Stimulated activated effector memory CD8-positive, alpha-beta T cell treated with anti-CD3 and anti-CD28 coated beads, Interleukin-12 subunit alpha, Interleukin-12 subunit beta, amount 100 ng/mL, for 72 hours (primary cell): Measurements from ENCODE around the gene ATXN2L.
"Not testable (repeated sequence)": the region's sequence is repeated elsewhere in the genome, so short reads cannot be mapped to it uniquely, and the experiment has no call there.

Experiments used
- ATAC-seq: fragments of 150-1000 bp; cut with Tn5 transposase; 2 replicates; pipeline ENCODE4 v1.10.0; 2021
- DNase-seq, 2 donors: peaks; one replicate each; pipeline ENCODE4 v3.0.0; 2021 to 2022; ENCODE audit warnings: low spot score in 2 of 2
- H3K27ac Mint-ChIP-seq: one replicate; pipeline ENCODE4 v1.8.0; 2022; ENCODE audit warnings: mild to moderate bottlenecking, mixed read lengths
- H3K36me3 Mint-ChIP-seq: one replicate; pipeline ENCODE4 v1.8.0; 2022; ENCODE audit warnings: mild to moderate bottlenecking, mixed read lengths
- H3K4me1 Mint-ChIP-seq: one replicate; pipeline ENCODE4 v1.8.0; 2022; ENCODE audit warnings: mixed read lengths
- H3K4me3 Mint-ChIP-seq: one replicate; pipeline ENCODE4 v1.8.0; 2022; ENCODE audit warnings: mild to moderate bottlenecking, mixed read lengths
- H3K9me3 Mint-ChIP-seq: one replicate; pipeline ENCODE4 v1.8.0; 2022; ENCODE audit warnings: mixed read lengths

ATXN2L gene, protein sequence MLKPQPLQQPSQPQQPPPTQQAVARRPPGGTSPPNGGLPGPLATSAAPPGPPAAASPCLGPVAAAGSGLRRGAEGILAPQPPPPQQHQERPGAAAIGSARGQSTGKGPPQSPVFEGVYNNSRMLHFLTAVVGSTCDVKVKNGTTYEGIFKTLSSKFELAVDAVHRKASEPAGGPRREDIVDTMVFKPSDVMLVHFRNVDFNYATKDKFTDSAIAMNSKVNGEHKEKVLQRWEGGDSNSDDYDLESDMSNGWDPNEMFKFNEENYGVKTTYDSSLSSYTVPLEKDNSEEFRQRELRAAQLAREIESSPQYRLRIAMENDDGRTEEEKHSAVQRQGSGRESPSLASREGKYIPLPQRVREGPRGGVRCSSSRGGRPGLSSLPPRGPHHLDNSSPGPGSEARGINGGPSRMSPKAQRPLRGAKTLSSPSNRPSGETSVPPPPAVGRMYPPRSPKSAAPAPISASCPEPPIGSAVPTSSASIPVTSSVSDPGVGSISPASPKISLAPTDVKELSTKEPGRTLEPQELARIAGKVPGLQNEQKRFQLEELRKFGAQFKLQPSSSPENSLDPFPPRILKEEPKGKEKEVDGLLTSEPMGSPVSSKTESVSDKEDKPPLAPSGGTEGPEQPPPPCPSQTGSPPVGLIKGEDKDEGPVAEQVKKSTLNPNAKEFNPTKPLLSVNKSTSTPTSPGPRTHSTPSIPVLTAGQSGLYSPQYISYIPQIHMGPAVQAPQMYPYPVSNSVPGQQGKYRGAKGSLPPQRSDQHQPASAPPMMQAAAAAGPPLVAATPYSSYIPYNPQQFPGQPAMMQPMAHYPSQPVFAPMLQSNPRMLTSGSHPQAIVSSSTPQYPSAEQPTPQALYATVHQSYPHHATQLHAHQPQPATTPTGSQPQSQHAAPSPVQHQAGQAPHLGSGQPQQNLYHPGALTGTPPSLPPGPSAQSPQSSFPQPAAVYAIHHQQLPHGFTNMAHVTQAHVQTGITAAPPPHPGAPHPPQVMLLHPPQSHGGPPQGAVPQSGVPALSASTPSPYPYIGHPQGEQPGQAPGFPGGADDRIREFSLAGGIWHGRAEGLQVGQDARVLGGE

DNA sequence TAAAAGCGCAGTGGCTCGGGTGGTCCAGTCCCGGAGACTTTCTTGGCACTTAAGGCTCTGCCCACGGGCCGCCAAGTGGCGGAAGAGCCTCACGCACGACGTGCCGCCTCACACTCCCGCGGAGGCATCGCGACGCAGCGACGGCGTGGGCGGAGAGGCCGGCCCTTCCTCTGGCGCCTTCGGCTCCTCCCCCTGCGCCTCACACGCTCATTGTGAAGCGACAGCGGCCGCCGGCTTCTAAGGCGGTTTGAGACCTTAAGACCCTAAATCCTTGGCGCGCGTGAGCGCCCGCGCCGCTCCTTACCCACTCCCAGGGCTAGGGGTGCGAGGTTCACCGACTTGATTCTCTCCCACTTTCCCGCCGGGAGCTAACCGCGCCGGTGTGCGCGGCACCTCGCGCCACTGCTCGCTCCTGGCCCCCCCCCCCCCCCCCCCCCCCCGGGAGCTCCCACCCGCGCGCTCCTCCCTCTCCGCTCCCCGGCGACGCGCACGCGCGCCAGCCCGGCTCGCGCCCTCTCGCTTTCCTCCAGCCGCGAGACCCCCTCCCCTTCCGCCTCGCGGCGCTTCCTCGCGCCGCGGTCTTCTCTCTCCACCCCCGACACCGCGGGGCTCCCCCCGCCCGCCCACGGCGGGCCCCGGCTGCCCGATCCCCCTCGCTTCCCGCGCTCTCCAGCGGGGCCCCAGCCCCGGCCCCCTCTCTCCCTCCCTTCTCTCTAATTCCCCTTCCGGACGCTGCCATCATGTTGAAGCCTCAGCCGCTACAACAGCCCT lies at the start of gene ATXN2L:
Gene ATXN2L (plus strand): TSS at position 480 of the 771 bp plus-strand sequence. CDS start 261 bp downstream, at position 741.
- no peaks in the 10 kb centered on the region for H3K9me3 Mint-ChIP-seq
- H3K36me3 Mint-ChIP-seq = peaks cover 74% of the 10 kb centered on the region
- H3K27ac Mint-ChIP-seq = peak within 1 kb of the TSS; percentile 98
- H3K4me1 Mint-ChIP-seq = peaks cover 55% of the 10 kb centered on the region
- peak; percentile 93 to 98 for DNase-seq
- H3K4me3 Mint-ChIP-seq = peak within 1 kb of the TSS; percentile 90
- ATAC-seq = peak; percentile 74

DNA sequence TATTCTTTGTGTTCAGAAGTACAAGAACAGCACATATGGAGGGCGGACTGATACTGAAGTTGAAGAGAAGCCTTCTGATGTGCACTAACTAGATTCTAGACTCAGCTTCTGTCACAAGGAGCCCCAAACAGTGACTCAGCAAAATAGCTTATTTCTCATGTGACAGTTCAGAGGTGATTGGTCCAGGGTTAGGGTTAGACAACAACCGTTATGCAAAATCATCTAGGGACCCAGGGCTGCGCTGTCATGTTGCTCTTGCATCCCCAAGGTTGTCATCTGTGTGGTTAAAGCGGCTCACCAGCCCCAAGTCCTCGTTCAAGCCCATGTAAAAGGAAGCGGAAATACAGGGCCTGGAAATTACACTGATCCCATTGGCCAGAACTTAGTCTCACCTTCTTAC lies 41.1 kb upstream of the ATXN2L start:
- H3K4me1 Mint-ChIP-seq, H3K27ac Mint-ChIP-seq, DNase-seq, H3K36me3 Mint-ChIP-seq, H3K4me3 Mint-ChIP-seq, H3K9me3 Mint-ChIP-seq: not testable (repeated sequence)
- peak; percentile 44 for ATAC-seq

DNA sequence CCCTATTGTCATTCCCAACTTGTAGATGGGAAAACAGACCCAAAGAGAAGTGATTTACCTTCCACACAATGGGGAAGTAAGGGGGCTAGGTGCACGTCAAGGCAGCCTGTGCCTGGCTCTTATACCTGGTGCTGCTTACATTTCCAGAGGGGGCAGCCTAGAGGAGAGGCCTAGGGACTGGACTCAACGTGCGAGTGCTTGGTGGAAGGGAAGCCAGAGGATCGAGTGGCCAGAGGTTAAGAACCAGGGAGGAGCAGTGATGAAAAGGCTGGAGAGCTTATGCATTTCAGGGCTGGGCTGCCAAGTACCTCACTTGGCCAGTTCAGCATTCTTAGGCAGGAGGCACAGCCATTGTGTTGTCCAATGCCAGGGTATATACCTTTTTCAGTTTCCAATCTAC lies 40.4 kb upstream of the ATXN2L start:
- not testable (repeated sequence) for ATAC-seq, H3K27ac Mint-ChIP-seq, DNase-seq, H3K4me1 Mint-ChIP-seq, H3K9me3 Mint-ChIP-seq, H3K4me3 Mint-ChIP-seq, H3K36me3 Mint-ChIP-seq

DNA sequence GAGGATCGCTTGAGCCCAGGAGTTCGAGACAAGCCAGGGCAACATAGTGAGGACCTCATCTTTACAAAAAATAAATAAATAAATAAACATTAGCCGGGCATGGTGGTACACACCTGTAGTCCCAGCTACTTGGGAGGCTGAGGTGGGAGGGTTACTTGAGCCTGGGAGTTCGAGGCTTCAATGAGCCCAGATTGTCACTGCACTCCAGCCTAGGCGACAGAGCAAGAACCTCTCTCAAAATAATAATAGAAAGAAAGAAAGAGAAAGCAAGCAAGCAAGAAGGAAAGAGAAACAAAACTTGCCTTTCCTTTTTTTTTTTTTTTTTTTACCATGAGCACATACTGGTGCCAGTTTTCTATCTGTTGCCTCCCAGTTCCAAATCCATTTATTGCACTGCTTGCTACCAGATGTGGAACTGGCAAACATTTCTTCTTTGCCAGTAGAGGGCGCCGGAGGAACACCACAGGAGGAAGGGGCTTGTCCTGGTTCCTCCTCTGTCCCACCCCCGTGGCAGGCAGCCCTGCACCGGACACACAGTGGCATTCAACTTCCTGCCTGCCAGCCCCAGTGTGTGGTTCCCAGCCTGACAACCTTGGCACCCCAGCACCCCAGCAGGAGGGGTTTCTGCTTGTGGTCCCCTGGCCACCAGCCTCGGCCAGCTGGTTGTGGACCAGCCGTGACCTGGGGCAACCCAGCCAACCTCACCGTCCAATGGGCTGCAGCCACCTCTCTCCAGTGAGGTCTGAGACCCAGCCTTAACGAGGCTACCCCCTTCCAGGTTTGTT lies 20.4 kb upstream of the ATXN2L start:
- not testable (repeated sequence) for H3K27ac Mint-ChIP-seq, H3K36me3 Mint-ChIP-seq, H3K9me3 Mint-ChIP-seq, H3K4me1 Mint-ChIP-seq
- ATAC-seq = peak; percentile 92
- DNase-seq = peak; percentile 55 to 69
- peak overlapping the region; percentile 29 for H3K4me3 Mint-ChIP-seq

DNA sequence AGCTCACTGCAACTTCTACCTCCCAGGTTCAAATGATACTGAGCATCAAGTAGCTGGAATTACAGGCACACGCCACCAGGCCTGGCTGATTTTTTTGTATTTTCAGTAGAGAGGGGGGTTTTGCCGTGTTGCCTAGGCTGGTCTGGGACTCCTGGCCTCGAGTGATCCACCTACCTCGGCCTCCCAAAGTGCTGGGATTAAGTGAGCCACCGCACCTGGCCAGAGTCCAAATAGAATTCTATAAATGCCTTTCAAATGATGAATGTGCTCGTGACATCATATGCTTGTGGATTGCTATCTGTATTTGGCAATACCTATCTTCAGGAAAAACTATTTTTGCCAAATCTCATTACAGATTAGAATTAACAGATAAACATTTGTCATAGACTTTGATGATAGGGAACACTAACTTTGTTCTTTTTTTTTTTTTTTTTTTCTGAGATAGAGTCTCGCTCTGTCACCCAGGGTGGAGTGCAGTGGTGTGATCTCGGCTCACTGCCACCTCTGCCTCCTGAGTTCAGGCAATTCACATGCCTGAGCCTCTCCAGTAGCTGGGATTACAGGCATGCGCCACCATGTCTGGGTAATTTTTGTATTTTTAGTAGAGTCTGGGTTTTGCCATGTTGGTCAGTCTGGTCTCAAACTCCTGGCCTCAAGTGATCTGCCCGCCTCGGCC lies 15.2 kb upstream of the ATXN2L start:
- ATAC-seq, H3K9me3 Mint-ChIP-seq, H3K27ac Mint-ChIP-seq, H3K4me3 Mint-ChIP-seq, H3K36me3 Mint-ChIP-seq, DNase-seq, H3K4me1 Mint-ChIP-seq: not testable (repeated sequence)

DNA sequence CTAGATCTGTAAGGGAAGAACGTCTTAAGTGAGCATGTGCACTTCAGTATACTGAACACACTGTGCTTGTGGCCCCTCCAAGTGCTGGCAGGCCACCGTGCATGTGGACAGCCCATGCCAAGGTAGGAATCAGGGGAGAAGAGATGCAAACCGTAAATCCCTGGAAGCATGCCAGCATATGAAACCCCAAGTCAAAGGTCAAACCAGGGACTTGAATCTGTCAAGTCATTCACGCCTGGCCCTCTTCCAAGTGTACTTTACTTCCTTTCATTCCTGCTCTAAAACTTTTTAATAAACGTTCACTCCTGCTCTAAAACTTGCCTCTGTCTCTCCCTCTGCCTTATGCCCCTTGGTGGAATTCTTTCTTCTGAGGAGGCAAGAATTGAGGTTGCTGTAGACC lies 2.8 kb upstream of the ATXN2L start:
- ATAC-seq (no peak), DNase-seq (no peak)
- no peak overlapping the region for H3K27ac Mint-ChIP-seq
- H3K4me3 Mint-ChIP-seq = no peak overlapping the region
- no peaks in the 10 kb centered on the region for H3K9me3 Mint-ChIP-seq
- H3K4me1 Mint-ChIP-seq = peaks cover 36% of the 10 kb centered on the region
- peaks cover 47% of the 10 kb centered on the region for H3K36me3 Mint-ChIP-seq

DNA sequence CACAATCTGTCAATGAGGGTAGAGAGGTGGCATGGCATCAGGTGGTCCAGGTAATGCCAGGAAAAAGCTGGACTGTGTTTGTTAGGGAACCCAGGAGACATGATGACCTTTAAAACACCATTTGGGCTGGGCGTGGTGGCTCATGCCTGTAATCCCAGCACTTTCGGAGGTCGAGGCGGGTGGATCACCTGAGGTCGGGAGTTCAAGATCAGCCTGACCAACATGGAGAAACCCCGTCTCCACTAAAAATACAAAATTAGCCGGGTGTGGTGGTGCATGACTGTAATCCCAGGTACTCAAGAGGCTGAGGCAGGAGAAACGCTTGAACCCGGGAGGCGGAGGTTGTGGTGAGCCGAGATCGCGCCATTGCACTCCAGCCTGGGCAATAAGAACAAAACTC lies 2.3 kb upstream of the ATXN2L start:
- peaks cover 53% of the 10 kb centered on the region for H3K36me3 Mint-ChIP-seq
- peaks cover 41% of the 10 kb centered on the region for H3K4me1 Mint-ChIP-seq
- not testable (repeated sequence) for H3K9me3 Mint-ChIP-seq, DNase-seq, ATAC-seq
- peak overlapping the region; percentile 32 for H3K27ac Mint-ChIP-seq
- H3K4me3 Mint-ChIP-seq = peak overlapping the region; percentile 90

DNA sequence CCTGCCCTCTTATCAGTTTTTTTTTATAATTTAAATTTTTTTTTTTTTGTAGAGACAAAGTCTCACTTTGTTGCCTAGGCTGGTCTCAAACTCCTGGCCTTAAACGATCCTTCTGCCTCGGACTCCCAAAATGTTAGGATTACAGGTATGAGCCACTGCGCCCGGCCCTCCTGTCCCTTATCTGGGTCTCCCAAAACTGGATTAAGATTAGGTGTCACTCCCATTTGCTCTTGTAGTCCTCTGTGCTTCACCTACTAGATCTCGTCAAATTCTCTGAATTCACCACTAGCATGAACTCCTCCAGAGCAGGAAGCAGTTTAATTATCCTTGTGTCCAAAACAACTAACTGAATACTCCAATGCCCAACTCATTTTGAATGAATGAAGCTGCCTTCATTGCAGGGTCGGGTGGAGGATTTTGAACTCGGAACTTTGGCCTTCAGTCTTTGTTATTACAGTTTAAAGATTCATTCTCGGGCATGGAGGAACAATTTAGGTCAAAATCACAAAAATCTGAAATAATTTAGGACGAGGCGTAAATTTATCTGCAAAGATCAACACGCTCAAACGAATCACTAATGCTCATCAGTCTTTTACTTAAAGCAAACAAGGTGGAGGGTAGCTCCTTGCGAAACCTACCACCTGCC lies 802 bp upstream of the ATXN2L start:
- H3K4me3 Mint-ChIP-seq = peak overlapping the region; percentile 90
- H3K36me3 Mint-ChIP-seq = peaks cover 67% of the 10 kb centered on the region
- H3K27ac Mint-ChIP-seq = peak overlapping the region; percentile 98
- ATAC-seq = no peak
- H3K4me1 Mint-ChIP-seq = peaks cover 55% of the 10 kb centered on the region
- H3K9me3 Mint-ChIP-seq = no peaks in the 10 kb centered on the region
- no peak for DNase-seq

DNA sequence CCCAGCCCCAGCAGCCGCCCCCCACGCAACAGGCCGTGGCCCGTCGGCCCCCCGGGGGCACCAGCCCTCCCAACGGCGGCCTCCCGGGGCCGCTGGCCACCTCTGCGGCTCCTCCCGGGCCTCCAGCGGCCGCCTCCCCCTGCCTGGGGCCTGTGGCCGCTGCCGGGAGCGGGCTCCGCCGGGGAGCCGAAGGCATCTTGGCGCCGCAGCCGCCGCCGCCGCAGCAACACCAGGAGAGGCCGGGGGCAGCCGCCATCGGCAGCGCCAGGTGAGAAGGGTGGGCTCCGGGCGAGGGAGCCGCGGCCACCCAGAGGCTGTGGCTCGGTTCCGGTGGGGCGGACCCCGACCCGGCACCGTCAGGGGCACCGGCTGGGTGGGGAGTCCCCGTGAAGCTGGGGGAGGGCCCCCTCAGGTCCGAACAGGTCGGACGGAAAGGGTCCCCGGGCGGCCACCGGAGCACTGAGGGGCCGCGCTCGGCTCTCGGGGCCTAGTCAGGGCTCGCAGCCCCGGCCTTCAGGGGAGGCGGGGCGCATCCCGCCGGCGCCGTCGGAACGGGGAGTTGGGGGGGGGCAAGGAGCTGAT lies 583 bp downstream of the ATXN2L start:
- ATAC-seq = peak; percentile 42
- no peaks in the 10 kb centered on the region for H3K9me3 Mint-ChIP-seq
- H3K4me1 Mint-ChIP-seq = peaks cover 55% of the 10 kb centered on the region
- peak overlapping the region; percentile 90 for H3K4me3 Mint-ChIP-seq
- H3K36me3 Mint-ChIP-seq = peaks cover 79% of the 10 kb centered on the region
- H3K27ac Mint-ChIP-seq = peak overlapping the region; percentile 98
- no peak for DNase-seq

DNA sequence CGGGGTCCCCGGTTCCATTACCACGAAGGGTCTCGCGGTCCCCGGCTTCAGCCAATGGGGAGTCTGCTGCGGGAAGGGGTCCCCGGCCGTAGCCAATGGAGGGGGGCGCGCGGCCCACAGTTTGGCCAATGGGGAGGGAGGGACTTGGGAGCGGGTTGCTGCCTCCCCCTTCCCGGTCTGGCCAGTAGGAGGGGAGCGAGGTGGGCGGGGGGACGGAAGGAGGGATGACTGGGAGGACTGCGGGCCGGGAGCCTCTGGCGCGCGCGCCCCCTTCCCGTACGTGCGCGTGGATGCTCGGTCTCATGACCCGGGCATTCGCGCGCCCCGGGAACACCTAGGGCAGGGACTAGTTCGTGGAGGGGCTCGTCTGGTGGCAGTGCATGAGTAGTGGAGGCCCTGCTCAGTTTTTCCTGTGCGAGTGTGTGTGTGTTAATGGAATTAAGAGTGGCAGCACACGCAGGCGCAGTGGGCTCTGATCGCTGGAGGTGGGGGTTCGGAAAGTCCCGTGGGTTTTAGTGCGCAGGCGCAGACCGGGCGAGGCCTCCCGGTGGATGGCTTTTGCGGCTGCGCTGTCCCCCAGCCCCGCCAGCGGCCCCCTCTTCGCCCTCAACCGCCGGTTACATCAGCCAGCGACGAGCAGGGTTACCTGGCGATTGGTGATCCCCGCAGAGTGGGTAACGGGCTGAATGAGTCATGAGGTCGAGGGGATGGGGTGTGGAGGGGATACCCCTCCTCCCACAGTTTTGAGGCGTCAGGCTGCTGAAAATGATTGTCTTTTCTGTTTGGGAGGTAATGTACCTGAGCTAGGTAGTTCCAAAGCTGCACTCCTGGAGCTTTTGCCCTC lies 1.3 kb downstream of the ATXN2L start:
- peaks cover 79% of the 10 kb centered on the region for H3K36me3 Mint-ChIP-seq
- H3K27ac Mint-ChIP-seq = peak overlapping the region; percentile 98
- peak overlapping the region; percentile 90 for H3K4me3 Mint-ChIP-seq
- H3K9me3 Mint-ChIP-seq = no peaks in the 10 kb centered on the region
- ATAC-seq (peak; percentile 77), DNase-seq (peak; percentile 92 to 97)
- peaks cover 55% of the 10 kb centered on the region for H3K4me1 Mint-ChIP-seq

DNA sequence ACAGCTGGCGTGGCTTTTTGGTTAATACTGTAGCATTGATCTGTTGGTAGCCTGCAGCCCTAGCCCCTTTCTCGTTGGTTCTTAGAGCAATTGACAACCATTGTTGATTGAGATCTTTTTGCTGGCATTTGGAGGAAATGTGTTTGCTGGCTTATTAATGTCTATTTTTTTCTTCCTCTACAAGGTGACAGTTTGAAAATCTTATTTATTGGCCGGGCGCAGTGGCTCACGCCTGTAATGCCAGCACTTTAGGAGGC lies 1.8 kb downstream of the ATXN2L start:
- H3K9me3 Mint-ChIP-seq = no peaks in the 10 kb centered on the region
- H3K4me1 Mint-ChIP-seq = peaks cover 54% of the 10 kb centered on the region
- H3K36me3 Mint-ChIP-seq = peaks cover 83% of the 10 kb centered on the region
- peak overlapping the region; percentile 98 for H3K27ac Mint-ChIP-seq
- DNase-seq (no peak), ATAC-seq (no peak)
- peak overlapping the region; percentile 90 for H3K4me3 Mint-ChIP-seq

DNA sequence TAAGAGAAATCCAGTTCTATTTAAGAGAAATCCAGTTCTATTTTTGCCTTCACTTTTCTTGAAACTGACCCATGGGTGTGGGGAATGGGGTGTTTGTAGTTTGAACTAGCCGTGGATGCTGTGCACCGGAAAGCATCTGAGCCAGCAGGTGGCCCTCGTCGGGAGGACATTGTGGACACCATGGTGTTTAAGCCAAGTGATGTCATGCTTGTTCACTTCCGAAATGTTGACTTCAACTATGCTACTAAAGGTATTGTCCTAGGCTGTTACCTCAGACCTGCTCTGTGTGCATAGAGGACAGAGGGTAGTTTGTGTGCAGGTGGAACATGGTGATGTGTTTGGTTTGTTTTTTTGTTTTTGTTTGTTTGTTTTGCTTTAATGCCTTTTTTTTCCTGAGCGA lies 3.3 kb downstream of the ATXN2L start:
- DNase-seq (no peak), ATAC-seq (no peak)
- Mint-ChIP-seq H3K36me3 (peaks cover 92% of the 10 kb centered on the region), H3K27ac (peak overlapping the region; percentile 98), H3K9me3 (no peaks in the 10 kb centered on the region), H3K4me3 (peak overlapping the region; percentile 7), H3K4me1 (peaks cover 45% of the 10 kb centered on the region)

DNA sequence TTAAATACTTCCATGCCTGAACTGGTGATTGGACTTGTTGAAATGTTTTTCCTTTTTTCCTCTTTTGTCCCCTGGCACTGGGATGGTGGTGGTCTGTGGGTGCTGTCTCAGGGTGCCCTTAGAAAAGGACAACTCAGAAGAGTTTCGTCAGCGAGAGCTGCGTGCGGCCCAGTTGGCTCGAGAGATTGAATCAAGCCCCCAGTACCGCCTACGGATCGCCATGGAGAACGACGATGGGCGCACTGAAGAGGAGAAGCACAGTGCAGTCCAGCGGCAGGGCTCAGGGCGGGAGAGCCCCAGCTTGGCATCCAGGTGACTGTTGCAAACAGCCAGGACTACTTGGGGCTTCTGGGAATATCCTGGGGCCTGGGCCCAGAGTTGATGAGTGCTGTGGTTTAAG lies 6.9 kb downstream of the ATXN2L start:
- ATAC-seq = no peak
- no peak for DNase-seq
- Mint-ChIP-seq H3K4me1 (peaks cover 45% of the 10 kb centered on the region), H3K4me3 (no peak overlapping the region), H3K36me3 (peaks cover 100% of the 10 kb centered on the region), H3K9me3 (no peaks in the 10 kb centered on the region), H3K27ac (peak overlapping the region; percentile 6)
